A673 (cell line): ENCODE data around the gene TMEM248. TPM values are rescaled to one million over a fixed set of nuclear protein-coding genes. Genes with fewer than 3 reads are reported as not detected.
"Not testable (repeated sequence)": the region's sequence is repeated elsewhere in the genome, so short reads cannot be mapped to it uniquely, and the experiment has no call there.

Experiments used
- BruUV-seq: library from RNA; stranded (reverse); fragments of 400-500 nt; replicated peaks from 2 replicates; lab custom pipeline; 2021; lab: Mats Ljungman, UMichigan
- CTCF ChIA-PET: fragments of 300-600 bp; sonication (Branson Sonifier 250); formaldehyde crosslinking; loops from one replicate; lab custom pipeline; 2022; ENCODE audit warnings: antibody characterized with exemption; lab: Charles Lee
- POLR2A ChIA-PET: fragments of 300-600 bp; sonication (Branson Sonifier 250); formaldehyde crosslinking; loops from one replicate; lab custom pipeline; 2022; ENCODE audit warnings: antibody characterized with exemption; ENCODE audit not compliant: low non-redundant PET; lab: Charles Lee
- DNase-seq: peaks from one replicate; pipeline ENCODE4 v3.0.0-alpha.2; 2015; ENCODE audit warnings: low spot score
- H3K27ac ChIP-seq: fragments of 200-600 bp; sonication (generic); 2 replicates; pipeline ENCODE4 v1.5.1; 2016; ENCODE audit warnings: mixed run types, low read depth, mild to moderate bottlenecking, mixed read lengths, antibody characterized with exemption, low read length; ENCODE audit not compliant: poor library complexity, severe bottlenecking
- H3K27me3 ChIP-seq: fragments of 200-600 bp; sonication (generic); replicated peaks from 2 replicates; pipeline ENCODE4 v1.6.1; 2017; ENCODE audit warnings: mixed run types, low read depth, mild to moderate bottlenecking, mixed read lengths, antibody characterized with exemption, low read length; ENCODE audit not compliant: insufficient read depth, poor library complexity
- H3K36me3 ChIP-seq: fragments of 200-600 bp; sonication (generic); 2 replicates; pipeline ENCODE4 v1.6.1; 2016; ENCODE audit warnings: mixed run types, mild to moderate bottlenecking, mixed read lengths, antibody characterized with exemption, low read length; ENCODE audit not compliant: insufficient read depth, poor library complexity, severe bottlenecking
- H3K4me1 ChIP-seq: fragments of 200-600 bp; sonication (generic); 2 replicates; pipeline ENCODE4 v1.6.1; 2017; ENCODE audit warnings: mixed run types, mild to moderate bottlenecking, mixed read lengths, antibody characterized with exemption, low read length; ENCODE audit not compliant: insufficient read depth, poor library complexity, severe bottlenecking
- H3K4me3 ChIP-seq: fragments of 200-600 bp; sonication (generic); 2 replicates; pipeline ENCODE4 v1.5.1; 2016; ENCODE audit warnings: low read depth, mixed run types, mild to moderate bottlenecking, mixed read lengths, low read length; ENCODE audit not compliant: poor library complexity, severe bottlenecking
- H3K9me3 ChIP-seq: fragments of 200-600 bp; sonication (generic); 2 replicates; pipeline ENCODE4 v1.6.1; 2016; ENCODE audit warnings: mixed run types, low read depth, mild to moderate bottlenecking, mixed read lengths, antibody characterized with exemption, low read length; ENCODE audit not compliant: poor library complexity, severe bottlenecking
- CTCF ChIP-seq: fragments of 300-800, 200-600 bp; sonication (generic); conservative IDR thresholded peaks from 2 replicates; pipeline ENCODE4 v1.5.1; 2017; ENCODE audit warnings: low read depth, mild to moderate bottlenecking, antibody characterized with exemption, low read length, moderate library complexity, mixed read lengths
- EZH2 ChIP-seq: fragments of 200-600 bp; sonication (generic); IDR thresholded peaks from 2 replicates; pipeline ENCODE4 v1.6.1; 2017; ENCODE audit warnings: borderline replicate concordance, low read depth, mild to moderate bottlenecking, mixed read lengths, antibody characterized with exemption, low read length; ENCODE audit not compliant: poor library complexity, severe bottlenecking
- intact Hi-C: fragments of 100-400 bp; cut with micrococcal nuclease; formaldehyde crosslinking; loops from one replicate; pipeline ENCODE4 v1.10.0; 2022; ENCODE audit not compliant: unreplicated experiment
- total RNA-seq: library from RNA; stranded (reverse); gene quantifications from 2 replicates; pipeline ENCODE4 v1.2.3, GENCODE V29; 2021

Gene TMEM248
- total RNA-seq, 1 experiment from 2014 or later, result 77.0 TPM

- Histone ChIP-seq H3K36me3 (no peaks in the 10 kb centered on the region), H3K9me3 (no peaks in the 10 kb centered on the region), H3K27ac (no peak overlapping the region), H3K4me1 (no peaks in the 10 kb centered on the region), H3K4me3 (no peak overlapping the region), H3K27me3 (no peaks in the 10 kb centered on the region)
- DNase-seq, result peak; percentile 21
- intact Hi-C loops, result no loop called here
- ChIA-PET POLR2A (no interaction called here), CTCF (no interaction called here)
- no TSS peak for BruUV-seq
- no peak for TF ChIP-seq EZH2
- no peak for TF ChIP-seq CTCF
Observed at GRCh38 chr7:66886152-66886551, 34.9 kb upstream of the TMEM248 start.

- H3K36me3 ChIP-seq, H3K4me1 ChIP-seq, H3K27me3 ChIP-seq, BruUV-seq, H3K9me3 ChIP-seq, CTCF ChIA-PET, DNase-seq, intact Hi-C loops, POLR2A ChIA-PET, H3K27ac ChIP-seq, H3K4me3 ChIP-seq: not testable (repeated sequence)
Observed at GRCh38 chr7:66888223-66888622, 32.8 kb upstream of the TMEM248 start.

GRCh38 chr7:66894463-66895080 is 26.5 kb upstream of the TMEM248 start:
- intact Hi-C loops, result no loop called here
- H3K4me1 ChIP-seq, result no peaks in the 10 kb centered on the region
- no peaks in the 10 kb centered on the region for H3K27me3 ChIP-seq
- 0 out of 2 replicates have a peak, but pooled peaks have one; percentile 14 for TF ChIP-seq CTCF
- no peak for TF ChIP-seq EZH2
- H3K9me3 ChIP-seq, result no peaks in the 10 kb centered on the region
- peak; percentile 69 for DNase-seq
- ChIA-PET POLR2A (no interaction called here), CTCF (interaction anchor here (0.9 kb wide), 1 partner anchor 11 kb away, joined by 9 read pairs; no protein-coding TSS in a partner anchor)
- no peaks in the 10 kb centered on the region for H3K36me3 ChIP-seq
- no TSS peak for BruUV-seq
- H3K27ac ChIP-seq, result no peak overlapping the region
- H3K4me3 ChIP-seq, result no peak overlapping the region

- Histone ChIP-seq H3K36me3 (no peaks in the 10 kb centered on the region), H3K27ac (no peak overlapping the region), H3K4me3 (no peak overlapping the region), H3K27me3 (no peaks in the 10 kb centered on the region), H3K9me3 (no peaks in the 10 kb centered on the region), H3K4me1 (no peaks in the 10 kb centered on the region)
- TF ChIP-seq CTCF (no peak), EZH2 (no peak)
- intact Hi-C loops, result no loop called here
- POLR2A ChIA-PET, result no interaction called here
- CTCF ChIA-PET, result no interaction called here
- no peak for DNase-seq
- no TSS peak for BruUV-seq
Observed at GRCh38 chr7:66896441-66896840, 24.6 kb upstream of the TMEM248 start.
